Measurements from ENCODE around the gene POLN. TPM values are rescaled to one million over a fixed set of nuclear protein-coding genes. Genes with fewer than 3 reads are reported as not detected.

Gene POLN
- total and polyA plus RNA-seq, 2 experiments from 2014 or later: 1.8 to 4.0 TPM

- Histone ChIP-seq H3K4me3 (no peak overlapping the region), H3K79me2 (replicated peaks; ENCODE audit: insufficient read depth) (no peaks in the 10 kb centered on the region), H3K27me3 (ENCODE audit: insufficient read depth) (0 out of 2 replicates have a peak, but pooled peaks cover 4% of the 10 kb centered on the region), H3K4me2 (no peak overlapping the region), H3K27ac (ENCODE audit: low read depth) (no peak overlapping the region), H2AFZ (no peak overlapping the region), H3F3A (replicated peaks; ENCODE audit: low read depth) (no peaks in the 10 kb centered on the region), H3K9me2 (ENCODE audit: insufficient read depth) (no peaks in the 10 kb centered on the region), H4K20me1 (replicated peaks; ENCODE audit: insufficient read depth) (no peaks in the 10 kb centered on the region), H3K4me1 (ENCODE audit: insufficient read depth) (peaks cover 1% of the 10 kb centered on the region; the same call in 1 of the 2 replicates), H3K36me3 (ENCODE audit: insufficient read depth) (no peaks in the 10 kb centered on the region)
- TF ChIP-seq STAT1 (IDR thresholded peaks at IDR 0.05; ENCODE audit: unreplicated experiment) (no peak), POLR2AphosphoS5 (IDR thresholded peaks at IDR 0.05; ENCODE audit: low read depth) (no peak), EZH2 (IDR thresholded peaks at IDR 0.05; ENCODE audit: low read depth, unreplicated experiment) (no peak), ZNF114 (CRISPR knock-in tag; IDR thresholded peaks at IDR 0.05) (no peak), CREB1 (CRISPR knock-in tag; IDR thresholded peaks at IDR 0.05; ENCODE audit: low read depth) (no peak), EZH2phosphoT487 (IDR thresholded peaks at IDR 0.05; ENCODE audit: unreplicated experiment) (no peak), NANOG (IDR thresholded peaks at IDR 0.05; ENCODE audit: borderline replicate concordance) (no peak), ZNF462 (CRISPR knock-in tag; IDR thresholded peaks at IDR 0.05) (no peak), ZNF331 (CRISPR knock-in tag; IDR thresholded peaks at IDR 0.05; ENCODE audit: low read depth) (no peak), CTCF (conservative IDR thresholded peaks at IDR 0.05; ENCODE audit: low read depth in 2 of 2) (no peak), ETS1 (IDR thresholded peaks at IDR 0.05) (no peak), JUNB (IDR thresholded peaks at IDR 0.05; ENCODE audit: unreplicated experiment) (no peak), REST (IDR thresholded peaks at IDR 0.05; ENCODE audit: unreplicated experiment) (no peak)
- no peak for ATAC-seq
- DNase-seq (ENCODE audit: low spot score): no peak
- Mint-ChIP-seq H3K27ac (no peak overlapping the region), H3K4me1 (peaks cover 15% of the 10 kb centered on the region; the same call in 2 of the 3 replicates), H3K9me3 (no peaks in the 10 kb centered on the region), H3K27me3 (ENCODE audit: insufficient read depth, low read depth, poor library complexity) (peaks cover 3% of the 10 kb centered on the region), H3K36me3 (ENCODE audit: low read depth) (no peaks in the 10 kb centered on the region), H3K4me3 (no peak overlapping the region)
Observed at GRCh38 chr4:2263926-2264321, 22.0 kb upstream of the POLN start.
